ENCODE data around the gene OSBPL8.

OSBPL8 gene

GRCh38 chr12:76559400-76560085 lies at the start of gene OSBPL8 (continued):
- TF ChIP-seq ZNF843 (tag by site-specific recombination; IDR thresholded peaks at IDR 0.05) (peak; percentile 13; the same call in 1 of the 2 replicates), REST (tag by site-specific recombination; IDR thresholded peaks at IDR 0.05) (peak; percentile 35), ZNF266 (tag by site-specific recombination; IDR thresholded peaks at IDR 0.05; ENCODE audit: low read depth) (no peak), ZNF704 (tag by site-specific recombination; IDR thresholded peaks at IDR 0.05) (no peak), SP7 (tag by site-specific recombination; IDR thresholded peaks at IDR 0.05) (peak; percentile 77), ZNF398 (tag by site-specific recombination; IDR thresholded peaks at IDR 0.05) (peak; percentile 67; the same call in 1 of the 2 replicates), ZNF24 (tag by site-specific recombination; IDR thresholded peaks at IDR 0.05) (0 out of 2 replicates have a peak, but pooled peaks have one; percentile 55), ZNF549 (tag by site-specific recombination; IDR thresholded peaks at IDR 0.05) (no peak), PRDM10 (tag by site-specific recombination; IDR thresholded peaks at IDR 0.05) (0 out of 2 replicates have a peak, but pooled peaks have one; percentile 6), SCRT2 (tag by site-specific recombination; IDR thresholded peaks at IDR 0.05) (peak; percentile 92), CTCF (tag by site-specific recombination; IDR thresholded peaks at IDR 0.05) (peak; percentile 82), SETDB1 (IDR thresholded peaks at IDR 0.05; ENCODE audit: insufficient read length, low read length) (no peak)

- POLR2A ChIA-PET, result no interaction called here
- H3K9me3 ChIP-seq (ENCODE audit: control insufficient read depth, insufficient read depth, low read depth, low read length), result no peaks in the 10 kb centered on the region
- TF ChIP-seq SETDB1 (IDR thresholded peaks at IDR 0.05; ENCODE audit: insufficient read length, low read length) (no peak), ZNF654 (tag by site-specific recombination; IDR thresholded peaks at IDR 0.05; ENCODE audit: low read depth) (no peak), ZNF341 (tag by site-specific recombination; IDR thresholded peaks at IDR 0.05; ENCODE audit: low read depth) (no peak), ZNF292 (tag by site-specific recombination; IDR thresholded peaks at IDR 0.05; ENCODE audit: borderline replicate concordance, low read depth) (no peak), KLF8 (tag by site-specific recombination; IDR thresholded peaks at IDR 0.05) (no peak), AEBP2 (tag by site-specific recombination; IDR thresholded peaks at IDR 0.05; ENCODE audit: borderline replicate concordance) (no peak), IKZF3 (tag by site-specific recombination; IDR thresholded peaks at IDR 0.05) (no peak), ATF2 (tag by site-specific recombination; IDR thresholded peaks at IDR 0.05; ENCODE audit: low read depth) (no peak)
Observed at GRCh38 chr12:76608070-76608469, 48.5 kb upstream of the OSBPL8 start.

More at GRCh38 chr12:76608070-76608469, 48.5 kb upstream of the OSBPL8 start:
- H3K36me3 ChIP-seq (ENCODE audit: control insufficient read depth in 2 of 2, insufficient read depth in 1 of 2, low read length in 2 of 2), result no peaks in the 10 kb centered on the region
- no peak overlapping the region for H3K4me3 ChIP-seq (ENCODE audit: low read depth, low read length)
- CTCF ChIA-PET, result no interaction called here
- peaks cover 6% of the 10 kb centered on the region; the same call in 1 of the 2 replicates for H3K4me1 ChIP-seq (ENCODE audit: control insufficient read depth, insufficient read depth, low read length)
- no peak overlapping the region for H3K27ac ChIP-seq (ENCODE audit: extremely low read depth, low read depth, low read length)

Measured in HEK293 (cell line).